Activated T-helper 1 cell treated with anti-CD3 and anti-CD28 coated beads, Interleukin-2, amount 50 U/mL, for 16 hours (primary cell): ENCODE measurements around the gene C4orf50.

Experiments
- DNase-seq, 2 donors: peaks; one replicate each; pipeline ENCODE4 v3.0.0-alpha.2; 2020; ENCODE audit warnings: low read depth in 1 of 2, low spot score in 1 of 2

The C4orf50 gene

GRCh38 chr4:6044276-6044675 lies 26.0 kb upstream of the C4orf50 start:
- no peak for DNase-seq

DNA sequence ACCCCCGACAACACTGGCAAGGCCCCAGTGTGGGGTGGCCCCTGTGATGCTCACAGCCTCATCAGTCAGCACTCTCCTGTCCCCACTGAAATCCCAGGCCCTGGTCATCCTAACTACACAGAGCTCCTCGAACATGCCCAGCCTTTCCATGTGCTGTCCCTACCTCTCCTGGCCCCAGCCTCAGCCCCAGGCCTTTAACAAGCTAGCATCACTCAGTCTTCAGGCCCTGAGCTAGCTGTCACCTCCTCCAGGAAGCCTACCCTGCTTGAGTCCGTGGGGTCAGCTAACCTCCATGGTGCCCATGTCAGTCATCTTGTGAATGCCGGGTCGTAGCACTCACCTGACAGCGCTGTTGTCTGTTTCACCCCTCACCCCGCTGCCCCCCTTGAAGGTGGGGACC lies 25.6 kb upstream of the C4orf50 start:
- no peak for DNase-seq

DNA sequence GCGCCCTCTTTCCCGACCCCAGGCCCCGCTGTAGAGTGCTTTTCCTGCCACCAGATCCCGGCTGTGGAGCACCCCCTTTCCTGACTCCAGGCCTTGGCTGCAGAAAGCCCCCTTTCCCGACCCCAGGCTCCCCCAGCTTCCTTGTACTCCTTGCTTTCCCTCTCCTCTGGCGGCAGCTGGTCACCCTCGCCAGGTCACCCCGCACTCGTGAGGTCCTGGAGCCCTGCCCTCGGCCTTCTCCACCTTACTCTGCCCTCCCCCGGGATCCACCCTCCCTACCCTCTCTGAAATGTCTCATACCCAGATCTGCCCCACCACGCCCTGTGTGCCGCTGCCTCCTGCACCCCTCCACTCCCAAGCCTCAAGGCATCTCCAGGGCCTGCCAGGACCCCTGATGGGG lies 25.0 kb upstream of the C4orf50 start:
- no peak for DNase-seq

GRCh38 chr4:6042293-6043063 lies 24.2 kb upstream of the C4orf50 start:
- DNase-seq, result no peak

- DNase-seq, result no peak
These were observed 23.6 kb upstream of the C4orf50 start for GRCh38 chr4:6041800-6042199.

GRCh38 chr4:6038711-6039110 lies 20.5 kb upstream of the C4orf50 start:
- DNase-seq, result no peak

GRCh38 chr4:6035786-6036185 lies 17.6 kb upstream of the C4orf50 start:
- DNase-seq, result no peak

GRCh38 chr4:6033381-6033780 lies 15.2 kb upstream of the C4orf50 start:
- no peak for DNase-seq

DNA sequence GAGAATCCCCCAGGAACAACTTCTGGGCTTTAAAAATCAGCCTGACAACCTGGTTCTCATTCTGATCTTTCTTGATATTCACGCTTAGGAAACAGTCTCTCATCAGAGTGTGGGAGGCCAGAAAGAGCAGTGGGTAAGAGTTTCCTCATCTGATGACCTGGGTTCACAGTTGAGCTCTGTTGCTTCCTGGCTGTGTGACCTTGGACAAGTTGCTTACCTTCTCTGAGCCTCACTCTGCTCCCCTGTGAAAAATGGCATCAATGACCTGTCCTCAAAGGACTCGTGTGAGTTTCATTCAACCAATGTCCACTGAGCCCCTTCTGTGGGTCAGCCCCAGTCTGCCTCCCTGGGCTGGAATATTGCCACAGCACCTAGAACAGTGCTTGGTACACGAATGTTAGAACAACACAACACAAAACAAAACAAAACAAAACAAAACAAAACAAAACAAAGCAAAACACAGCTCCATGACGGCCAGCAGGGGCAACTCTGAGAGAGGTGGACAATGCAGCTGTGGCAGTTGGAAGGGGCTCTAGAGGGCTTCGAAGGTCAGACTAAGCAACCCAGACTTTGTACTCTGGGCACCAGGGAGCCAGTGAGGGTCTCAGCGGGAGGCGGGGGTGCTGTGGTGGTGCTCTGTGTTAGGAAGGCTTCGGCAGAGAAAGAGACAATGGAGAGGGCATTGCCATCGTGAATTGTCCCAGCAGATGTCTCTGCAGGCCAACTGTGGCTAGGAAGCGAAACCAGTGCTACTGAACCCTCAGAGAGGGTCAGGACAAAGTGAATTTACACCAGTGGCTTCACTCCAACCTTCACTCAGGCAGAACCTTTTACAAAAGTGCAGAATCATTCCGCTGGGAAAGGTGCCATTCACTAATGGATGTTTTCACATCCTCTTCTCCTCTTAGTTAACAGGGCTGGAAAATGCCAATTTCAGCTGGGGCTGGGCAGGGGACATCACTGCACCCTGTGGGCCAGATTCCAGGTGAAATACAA lies 14.3 kb upstream of the C4orf50 start:
- DNase-seq, result no peak

DNA sequence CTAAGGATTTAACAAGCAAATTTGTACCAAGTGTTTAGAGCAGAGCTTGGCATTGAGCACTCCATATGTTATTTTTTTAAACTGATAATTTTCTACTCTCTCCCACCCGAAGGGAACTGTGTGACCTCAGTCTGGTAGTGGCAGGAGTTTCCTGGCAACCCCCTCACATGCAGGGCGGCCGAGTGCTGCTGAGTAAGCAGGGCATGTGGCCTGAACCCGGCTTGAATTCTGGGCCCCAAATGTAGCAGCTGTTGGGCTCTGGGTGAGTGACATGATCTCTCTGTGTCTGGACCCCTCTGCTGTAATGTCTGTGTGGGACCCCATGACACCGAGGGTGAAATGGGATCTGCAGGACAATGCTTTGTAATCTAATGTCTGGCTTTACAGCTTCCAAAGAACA lies 13.6 kb upstream of the C4orf50 start:
- no peak for DNase-seq

- DNase-seq, result no peak
These were observed 12.4 kb upstream of the C4orf50 start for GRCh38 chr4:6030679-6031078.

GRCh38 chr4:6029254-6029653 lies 11.0 kb upstream of the C4orf50 start:
- DNase-seq, result no peak

- no peak for DNase-seq
These were observed 9.9 kb upstream of the C4orf50 start for GRCh38 chr4:6028168-6028567.

GRCh38 chr4:6027392-6027791 lies 9.2 kb upstream of the C4orf50 start:
- no peak for DNase-seq

- no peak for DNase-seq
These were observed 6.2 kb upstream of the C4orf50 start for GRCh38 chr4:6024313-6024960.

DNA sequence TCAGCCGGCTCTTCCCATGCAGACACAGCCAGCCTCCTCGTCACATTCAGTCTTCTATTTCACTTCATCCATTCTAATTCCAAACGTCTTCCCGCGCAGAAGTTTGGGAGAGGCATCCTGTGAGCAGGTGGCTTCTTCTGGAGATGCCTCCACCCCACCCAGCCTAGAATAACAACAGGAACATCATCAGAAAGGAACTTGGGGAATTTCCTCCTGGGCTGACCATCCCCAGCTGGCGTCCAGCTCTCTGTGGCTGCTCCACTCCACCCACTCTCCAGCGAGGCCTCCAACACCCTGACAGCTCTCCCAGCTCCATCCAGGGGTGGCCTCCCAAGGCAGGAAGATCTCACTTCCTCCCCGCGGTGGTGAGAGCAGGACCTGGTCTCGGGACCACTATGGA lies 5.5 kb upstream of the C4orf50 start:
- DNase-seq, result no peak

- no peak for DNase-seq
These were observed 4.5 kb upstream of the C4orf50 start for GRCh38 chr4:6022607-6023288.

DNA sequence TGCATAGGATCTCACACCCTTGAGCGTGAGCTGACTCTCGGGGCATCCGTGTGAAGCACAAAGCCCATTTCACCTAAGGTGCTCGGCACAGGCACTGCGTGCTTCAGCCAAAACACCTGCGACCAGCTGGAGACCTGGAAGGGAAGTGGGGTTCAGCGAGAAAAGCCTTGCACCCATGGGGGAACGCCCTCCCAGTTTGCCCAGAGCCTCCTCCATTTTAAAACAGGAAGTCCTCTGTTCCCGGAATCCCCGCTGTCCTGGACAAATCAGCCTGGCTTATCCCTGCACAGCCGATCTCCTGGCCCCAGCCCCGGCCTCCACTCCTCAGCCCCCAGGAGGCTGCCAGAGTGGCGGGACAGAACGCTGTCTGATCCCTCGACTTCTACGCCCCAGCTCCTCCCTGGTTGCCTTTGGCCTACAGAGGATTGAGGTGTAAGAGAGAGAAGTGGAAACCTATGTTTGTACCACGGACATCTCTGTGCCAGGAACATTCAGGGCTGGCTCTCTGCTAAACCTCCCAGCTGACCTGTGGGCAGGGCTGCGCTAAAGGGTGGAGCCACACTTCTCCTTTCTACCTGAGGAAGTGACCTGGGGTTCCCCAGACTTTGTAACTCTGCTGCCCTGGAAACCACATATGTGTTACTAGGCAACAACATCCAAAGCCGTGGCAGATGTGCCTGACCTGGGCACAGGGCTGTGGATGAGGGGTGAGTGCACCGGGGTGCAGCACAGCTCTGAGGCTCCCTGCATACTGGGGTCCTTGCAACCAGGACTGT lies 3.8 kb upstream of the C4orf50 start:
- no peak for DNase-seq

DNA sequence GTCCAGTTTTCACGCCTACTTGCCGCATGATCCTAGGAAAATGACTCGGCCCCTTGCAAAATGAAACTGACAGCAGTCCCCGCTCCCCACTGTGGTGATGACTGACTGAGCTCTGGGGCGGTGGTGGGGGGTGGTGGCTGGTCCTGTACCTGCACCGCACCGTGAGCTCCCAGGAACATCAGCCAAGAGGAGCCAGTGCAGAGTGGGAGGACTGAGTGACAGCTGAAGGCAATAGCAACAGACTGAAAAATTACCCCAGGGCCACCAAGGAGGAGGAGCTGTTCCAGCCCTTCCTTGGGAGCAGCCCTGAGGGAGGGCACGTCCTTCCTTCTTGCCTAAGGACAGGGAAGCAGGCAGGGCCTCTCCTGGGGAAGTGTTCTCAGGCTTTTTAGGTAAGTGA lies 2.4 kb upstream of the C4orf50 start:
- DNase-seq, result no peak
